ENCODE data around the gene MRPL36.

- TF ChIP-seq CTCF (IDR thresholded peaks at IDR 0.05) (no peak), POLR2AphosphoS5 (IDR thresholded peaks at IDR 0.05) (no peak)
Observed at GRCh38 chr5:1785984-1786383, 13.7 kb downstream of the MRPL36 start.
